Urinary bladder (tissue), 4 donors: Measurements from ENCODE around the gene PPTC7. TPM values are rescaled to one million over a fixed set of nuclear protein-coding genes. Genes with fewer than 3 reads are reported as not detected.
"Not testable (repeated sequence)": the region's sequence is repeated elsewhere in the genome, so short reads cannot be mapped to it uniquely, and the experiment has no call there.

Source experiments
- DNase-seq: peaks from one replicate; pipeline ENCODE4 v3.0.0-alpha.2; 2015; ENCODE audit errors: extremely low spot score
- H3K27ac ChIP-seq: one replicate; pipeline ENCODE4 v1.5.1; 2013; ENCODE audit warnings: low read depth, mild to moderate bottlenecking, moderate library complexity
- H3K36me3 ChIP-seq: one replicate; pipeline ENCODE4 v1.6.1; 2013; ENCODE audit warnings: mild to moderate bottlenecking, moderate library complexity; ENCODE audit not compliant: insufficient read depth
- H3K4me1 ChIP-seq: one replicate; pipeline ENCODE4 v1.6.1; 2013; ENCODE audit warnings: mild to moderate bottlenecking, moderate library complexity; ENCODE audit not compliant: insufficient read depth
- H3K4me3 ChIP-seq: one replicate; pipeline ENCODE4 v1.5.1; 2013; ENCODE audit warnings: low read depth, low read length
- WGBS: extraction: QIAGEN DNeasy Blood & Tissue Kit; methylation state at CpG from one replicate; pipeline ENCODE4 v1.1.7; 2013; 5-methylcytosine and 5-hydroxymethylcytosine counted together
- polyA plus RNA-seq: library from polyadenylated mRNA; stranded (reverse); fragments of 200-250 nt; gene quantifications from one replicate; pipeline ENCODE4 v1.2.3, GENCODE V29; 2013
- total RNA-seq: library from RNA; depleted of rRNA; stranded (reverse); fragments of >200 nt; gene quantifications from one replicate; pipeline ENCODE4 v1.2.3, GENCODE V29; 2014
- donor health status: healthy with polysubstance abuse.
- donor health status: healthy.

PPTC7 gene
- total and polyA plus RNA-seq, 2 donors, result 15.0 to 20.8 TPM

GRCh38 chr12:110545259-110545658 lies 37.9 kb downstream of the PPTC7 start:
- not testable (repeated sequence) for H3K4me3 ChIP-seq, H3K4me1 ChIP-seq, H3K27ac ChIP-seq, DNase-seq, H3K36me3 ChIP-seq
- 88% methylated on average over 4 of the region's 4 CpGs for WGBS

- Histone ChIP-seq H3K4me3 (no peak overlapping the region), H3K27ac (peak overlapping the region; percentile 68), H3K4me1 (peaks cover 5% of the 10 kb centered on the region), H3K36me3 (no peaks in the 10 kb centered on the region)
- 50% methylated on average over 4 of the region's 4 CpGs for WGBS
- no peak for DNase-seq
These were observed 39.2 kb downstream of the PPTC7 start for GRCh38 chr12:110543965-110544364.

DNA sequence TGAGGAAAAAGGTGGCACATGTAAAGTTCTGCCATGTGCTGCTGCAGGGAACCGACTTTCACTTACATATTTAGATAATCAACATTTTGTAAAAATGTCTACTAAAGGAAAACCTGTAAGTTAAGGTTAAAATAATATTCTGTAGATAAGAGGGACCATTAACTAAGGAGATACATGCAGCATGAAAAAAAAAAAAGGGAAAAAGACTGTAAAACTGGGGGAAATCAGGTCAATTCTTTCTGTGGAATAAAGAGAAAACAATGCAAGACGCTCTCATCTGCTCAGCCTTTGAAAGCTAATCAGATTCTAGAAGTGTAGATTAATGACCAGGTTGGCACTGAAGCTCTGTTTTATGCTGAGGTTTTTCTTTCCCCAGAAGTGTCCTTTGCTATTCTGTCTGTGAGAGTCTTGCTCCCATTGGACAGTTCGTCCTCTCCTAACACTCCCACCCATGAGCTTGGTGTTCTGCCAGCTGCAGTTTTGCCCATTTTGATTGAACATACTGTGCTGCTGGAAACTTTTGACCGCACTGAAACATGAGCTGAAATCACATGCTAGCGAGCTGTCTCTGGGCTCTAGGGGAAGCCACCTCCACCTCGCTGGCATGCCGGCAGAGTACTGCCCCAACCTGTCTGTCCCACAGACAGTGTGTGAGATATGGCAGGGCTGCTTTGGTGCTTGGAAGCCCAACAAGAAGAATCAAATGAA lies 39.7 kb downstream of the PPTC7 start:
- Histone ChIP-seq H3K4me1 (peaks cover 5% of the 10 kb centered on the region), H3K4me3 (no peak overlapping the region), H3K36me3 (no peaks in the 10 kb centered on the region), H3K27ac (peak overlapping the region; percentile 76)
- peak; percentile 85 for DNase-seq
- WGBS, result 25% methylated on average over 7 of the region's 7 CpGs

DNA sequence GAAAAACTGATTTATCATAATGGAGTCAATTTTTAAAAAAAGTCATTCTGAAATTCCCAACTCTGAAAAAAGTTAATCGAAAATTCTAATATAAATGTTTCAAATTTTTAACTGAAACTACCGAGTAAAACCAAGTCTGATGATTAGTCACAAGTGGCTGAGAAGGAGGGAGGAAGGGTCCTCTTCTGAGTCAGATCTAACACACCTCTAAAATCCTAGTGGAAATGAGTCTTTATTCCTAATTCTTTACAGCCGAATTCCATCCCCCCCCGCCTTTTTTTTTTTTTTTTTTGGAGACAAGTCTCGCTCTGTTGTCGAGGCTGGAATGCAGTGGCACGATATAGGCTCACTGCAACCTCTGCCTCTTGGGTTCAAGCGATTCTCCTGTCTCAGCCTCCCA lies 43.1 kb downstream of the PPTC7 start:
- no peak for DNase-seq
- no peak overlapping the region for H3K4me3 ChIP-seq
- H3K36me3 ChIP-seq, result no peaks in the 10 kb centered on the region
- peaks cover 4% of the 10 kb centered on the region for H3K4me1 ChIP-seq
- H3K27ac ChIP-seq, result no peak overlapping the region
- 91% methylated on average over 8 of the region's 8 CpGs for WGBS

GRCh38 chr12:110538869-110539622 lies 44.1 kb downstream of the PPTC7 start:
- Histone ChIP-seq H3K36me3 (no peaks in the 10 kb centered on the region), H3K4me3 (no peak overlapping the region), H3K4me1 (peaks cover 2% of the 10 kb centered on the region), H3K27ac (peak overlapping the region; percentile 25)
- DNase-seq, result no peak
- 91% methylated on average over 5 of the region's 5 CpGs for WGBS

DNA sequence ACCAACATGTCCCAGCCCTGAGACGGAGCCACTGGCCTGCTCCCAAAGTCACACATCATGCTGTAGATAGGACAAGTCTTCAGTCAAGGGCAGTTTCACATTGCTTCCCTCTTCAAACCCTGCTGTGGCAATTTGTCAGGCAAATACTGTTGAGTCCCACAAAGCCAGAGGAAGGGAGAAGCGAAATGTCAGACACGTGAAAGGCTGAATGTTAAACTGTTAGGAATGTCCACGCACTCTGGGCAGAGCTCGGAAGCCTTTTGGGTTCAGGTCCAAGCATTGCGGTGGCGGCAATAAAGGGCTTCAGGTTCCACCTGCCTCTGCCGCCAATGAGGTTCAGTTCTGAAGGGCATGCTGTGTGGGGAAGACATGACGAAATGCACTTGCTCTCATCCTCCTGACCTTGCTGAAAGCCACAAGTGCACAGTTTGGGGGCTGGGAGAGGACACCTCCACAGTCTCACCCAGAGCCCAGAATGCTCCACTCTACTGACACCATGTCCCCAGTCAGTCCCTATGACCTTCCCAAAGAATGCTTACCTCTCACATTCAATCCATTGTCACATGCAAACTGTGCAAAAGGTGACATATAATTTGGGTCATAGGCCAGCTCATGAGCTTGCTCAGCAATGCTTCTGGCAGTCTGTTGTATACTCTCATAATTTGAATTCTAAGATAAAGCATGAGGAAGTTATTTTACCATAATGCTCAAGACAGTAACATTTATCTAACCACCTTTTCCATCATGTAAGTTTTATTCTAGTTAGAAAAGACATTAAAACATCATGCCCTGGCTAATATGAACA lies 45.3 kb downstream of the PPTC7 start:
- Histone ChIP-seq H3K4me3 (no peak overlapping the region), H3K27ac (no peak overlapping the region), H3K4me1 (no peaks in the 10 kb centered on the region), H3K36me3 (no peaks in the 10 kb centered on the region)
- DNase-seq, result no peak
- WGBS, result 68% methylated on average over 9 of the region's 9 CpGs

- no peak overlapping the region for H3K4me3 ChIP-seq
- no peaks in the 10 kb centered on the region for H3K4me1 ChIP-seq
- H3K27ac ChIP-seq, result no peak overlapping the region
- whole genome bisulfite sequencing, result 81% methylated on average over 4 of the region's 4 CpGs
- no peak for DNase-seq
- H3K36me3 ChIP-seq, result no peaks in the 10 kb centered on the region
These were observed 46.1 kb downstream of the PPTC7 start for GRCh38 chr12:110536834-110537604.

DNA sequence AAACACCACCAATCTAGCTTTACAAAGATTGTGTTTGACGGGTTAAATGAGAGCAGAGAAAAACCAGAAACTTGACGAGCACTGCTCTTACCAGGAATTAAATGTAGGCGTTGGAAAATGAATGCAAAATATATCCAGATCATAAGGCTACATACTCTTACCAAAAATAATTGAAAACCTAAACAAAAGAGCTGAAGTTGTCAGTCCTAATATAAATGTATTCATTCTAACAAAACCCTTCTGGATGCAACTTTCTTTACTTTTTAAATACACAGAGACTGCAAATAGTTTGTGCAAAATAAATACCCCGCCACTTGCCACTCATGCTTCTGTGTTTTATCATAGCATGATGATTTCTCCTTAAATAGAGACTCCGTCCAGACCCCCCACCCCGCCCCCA lies 48.3 kb downstream of the PPTC7 start:
- WGBS, result 71% methylated on average over 6 of the region's 6 CpGs
- no peak for DNase-seq
- no peak overlapping the region for H3K4me3 ChIP-seq
- H3K36me3 ChIP-seq, result no peaks in the 10 kb centered on the region
- H3K27ac ChIP-seq, result no peak overlapping the region
- no peaks in the 10 kb centered on the region for H3K4me1 ChIP-seq

DNA sequence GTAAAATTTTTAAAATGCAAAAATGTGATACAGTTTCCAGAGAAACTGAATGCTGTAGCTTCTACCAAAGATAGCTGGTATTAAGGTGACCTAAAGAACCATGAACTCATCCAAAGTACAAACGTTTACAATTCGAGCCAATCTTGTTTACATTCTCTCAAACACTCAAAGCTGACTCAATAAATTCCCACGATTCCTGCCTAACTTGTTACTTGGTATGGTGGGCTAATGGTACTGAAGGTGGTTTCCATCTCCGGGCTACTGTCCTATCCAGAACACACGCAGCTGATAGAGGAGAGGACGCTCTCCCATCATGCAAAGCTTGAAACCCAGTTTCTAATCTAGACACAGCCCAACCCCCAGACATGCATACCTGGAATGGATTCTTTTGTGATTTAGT lies 49.5 kb downstream of the PPTC7 start:
- Histone ChIP-seq H3K27ac (no peak overlapping the region), H3K4me1 (no peaks in the 10 kb centered on the region), H3K4me3 (no peak overlapping the region), H3K36me3 (no peaks in the 10 kb centered on the region)
- no peak for DNase-seq
- WGBS, result 33% methylated on average over 6 of the region's 6 CpGs

DNA sequence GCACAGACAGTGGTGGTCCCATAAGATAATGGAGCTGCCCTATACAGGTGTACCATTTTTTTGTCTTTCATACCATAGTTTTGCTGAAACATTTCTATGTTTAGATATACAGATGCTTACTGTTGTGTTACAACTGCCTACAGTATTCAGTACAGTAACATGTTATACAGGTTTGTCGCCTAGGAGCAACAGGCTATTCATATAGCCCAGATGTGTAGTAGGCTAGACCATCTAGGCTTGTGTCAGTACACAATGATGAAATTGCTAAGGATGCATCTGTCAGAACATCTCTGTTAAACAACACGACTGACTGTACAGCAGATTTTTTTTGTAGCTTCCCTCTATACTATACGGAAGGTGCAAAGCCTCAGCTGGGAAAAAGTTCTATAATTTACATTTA lies 50.5 kb downstream of the PPTC7 start:
- Histone ChIP-seq H3K36me3 (no peaks in the 10 kb centered on the region), H3K27ac (no peak overlapping the region), H3K4me3 (no peak overlapping the region), H3K4me1 (no peaks in the 10 kb centered on the region)
- WGBS, result 84% methylated on average over 3 of the region's 3 CpGs
- no peak for DNase-seq

GRCh38 chr12:110531741-110532333 lies 51.3 kb downstream of the PPTC7 start:
- 39% methylated on average over 2 of the region's 2 CpGs for WGBS
- no peak overlapping the region for H3K27ac ChIP-seq

DNA sequence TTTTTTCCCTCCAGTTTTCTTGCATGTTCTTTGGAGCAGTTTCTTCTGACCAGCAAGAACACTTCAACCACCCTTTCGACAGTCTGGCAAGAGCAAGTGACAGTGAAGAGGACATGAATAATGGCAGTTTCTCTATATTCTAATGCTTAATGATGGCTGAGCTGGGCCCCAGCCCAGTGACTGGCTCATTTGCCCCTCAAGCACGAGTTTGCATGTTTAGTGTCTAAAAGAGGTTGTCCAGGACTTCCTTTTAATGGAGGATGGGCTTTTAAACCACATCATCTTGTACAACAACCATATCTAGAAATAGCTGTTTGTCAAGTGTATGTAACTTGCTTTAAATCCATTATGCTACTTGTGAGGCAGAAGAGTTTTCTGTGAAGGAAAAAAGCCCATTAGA lies 52.6 kb downstream of the PPTC7 start:
- Histone ChIP-seq H3K4me3 (no peak overlapping the region), H3K4me1 (no peaks in the 10 kb centered on the region), H3K27ac (no peak overlapping the region), H3K36me3 (no peaks in the 10 kb centered on the region)
- no peak for DNase-seq
- WGBS, result 66% methylated on average over 2 of the region's 2 CpGs

More at GRCh38 chr12:110531741-110532333, 51.3 kb downstream of the PPTC7 start:
- no peak for DNase-seq
- H3K4me3 ChIP-seq, result no peak overlapping the region
- no peaks in the 10 kb centered on the region for H3K36me3 ChIP-seq
- no peaks in the 10 kb centered on the region for H3K4me1 ChIP-seq
